K562 (cell line): ENCODE data around the gene KRTAP9-8.

ENCODE experiments used
- BCOR ChIP-seq: fragments of 450-650 bp; IDR thresholded peaks from 2 replicates; pipeline ENCODE4 v1.6.1; 2016
- CBX8 ChIP-seq: fragments of 200-600 bp; sonication (generic); IDR thresholded peaks from 2 replicates; pipeline ENCODE4 v1.6.1; 2012; ENCODE audit warnings: borderline replicate concordance, mixed run types, low read depth, mild to moderate bottlenecking, moderate library complexity, mixed read lengths, low read length, control low read depth, inconsistent platforms; ENCODE audit not compliant: poor library complexity, severe bottlenecking; ENCODE audit errors: extremely low read depth
- HDAC2 ChIP-seq: fragments of 450-650 bp; IDR thresholded peaks from 2 replicates; pipeline ENCODE4 v1.6.1; 2016; ENCODE audit warnings: mild to moderate bottlenecking
- MTA2 ChIP-seq: fragments of 450-650 bp; IDR thresholded peaks from 2 replicates; pipeline ENCODE4 v1.6.1; 2016; ENCODE audit warnings: low read depth
- RAD21 ChIP-seq, 2 experiments: fragments of 250-450 bp in 1 of 2; fragments of 450-650 bp in 1 of 2; sonication (Bioruptor Pico) in 1 of 2; formaldehyde crosslinking in 1 of 2; IDR thresholded peaks in 1 of 2; conservative IDR thresholded peaks in 1 of 2; 2 replicates each; pipeline versions ENCODE4 v1.4.0 to v1.8.0; 2020 to 2022; ENCODE audit warnings: mild to moderate bottlenecking in 2 of 2, moderate library complexity in 1 of 2
- ZNF311 ChIP-seq: fragments of 250-450 bp; sonication (Bioruptor Pico); IDR thresholded peaks from 2 replicates; pipeline ENCODE4 v1.4.0; 2020; ENCODE audit warnings: mild to moderate bottlenecking, moderate library complexity
- TF ChIP-seq, protein P1 (sequence below): fragments of 250-450 bp; sonication (Bioruptor Pico); IDR thresholded peaks from 2 replicates; pipeline ENCODE4 v1.5.0; 2021; ENCODE audit warnings: mild to moderate bottlenecking, borderline replicate concordance
- TF ChIP-seq, protein P2 (sequence below), 3 experiments: IDR thresholded peaks in 2 of 3; conservative IDR thresholded peaks in 1 of 3; 2 replicates each; pipeline ENCODE4 v1.5.1; 2011 to 2012; ENCODE audit warnings: low read length in 3 of 3, mild to moderate bottlenecking in 3 of 3, control low read depth in 2 of 3, improper control_type of control experiment in 1 of 3, inconsistent platforms in 1 of 3, low read depth in 1 of 3, mixed read lengths in 1 of 3, moderate library complexity in 1 of 3; ENCODE audit not compliant: insufficient read depth in 2 of 3
- TF ChIP-seq, protein P3 (sequence below): sonication (generic); formaldehyde crosslinking; IDR thresholded peaks from 2 replicates; pipeline ENCODE4 v1.9.0; 2022; ENCODE audit warnings: mild to moderate bottlenecking, missing genetic modification reagents

DNA sequence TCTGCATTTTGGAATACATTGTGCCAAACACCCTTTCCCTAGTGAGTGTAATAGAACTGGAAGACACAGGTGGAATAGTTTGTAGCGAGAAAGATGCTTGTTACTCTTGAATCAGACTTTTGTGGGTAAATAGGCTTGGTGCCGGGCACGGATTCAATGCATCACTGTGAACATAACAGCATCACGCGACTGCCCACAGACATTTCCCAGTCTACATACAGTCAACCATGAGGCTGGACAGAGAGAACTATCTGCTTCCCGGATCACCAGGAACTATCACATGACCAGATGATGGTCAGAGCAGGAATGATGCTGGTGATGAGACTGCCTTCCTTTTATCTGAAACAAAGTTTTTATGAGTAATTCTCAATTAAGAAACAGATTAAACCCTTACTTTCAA, 11.7 kb upstream of the KRTAP9-8 start:
- TF ChIP-seq, protein P1, sequence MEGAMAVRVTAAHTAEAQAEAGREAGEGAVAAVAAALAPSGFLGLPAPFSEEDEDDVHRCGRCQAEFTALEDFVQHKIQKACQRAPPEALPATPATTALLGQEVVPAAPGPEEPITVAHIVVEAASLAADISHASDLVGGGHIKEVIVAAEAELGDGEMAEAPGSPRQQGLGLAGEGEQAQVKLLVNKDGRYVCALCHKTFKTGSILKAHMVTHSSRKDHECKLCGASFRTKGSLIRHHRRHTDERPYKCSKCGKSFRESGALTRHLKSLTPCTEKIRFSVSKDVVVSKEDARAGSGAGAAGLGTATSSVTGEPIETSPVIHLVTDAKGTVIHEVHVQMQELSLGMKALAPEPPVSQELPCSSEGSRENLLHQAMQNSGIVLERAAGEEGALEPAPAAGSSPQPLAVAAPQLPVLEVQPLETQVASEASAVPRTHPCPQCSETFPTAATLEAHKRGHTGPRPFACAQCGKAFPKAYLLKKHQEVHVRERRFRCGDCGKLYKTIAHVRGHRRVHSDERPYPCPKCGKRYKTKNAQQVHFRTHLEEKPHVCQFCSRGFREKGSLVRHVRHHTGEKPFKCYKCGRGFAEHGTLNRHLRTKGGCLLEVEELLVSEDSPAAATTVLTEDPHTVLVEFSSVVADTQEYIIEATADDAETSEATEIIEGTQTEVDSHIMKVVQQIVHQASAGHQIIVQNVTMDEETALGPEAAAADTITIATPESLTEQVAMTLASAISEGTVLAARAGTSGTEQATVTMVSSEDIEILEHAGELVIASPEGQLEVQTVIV (CRISPR knock-in tag) = no peak
- no peak for TF ChIP-seq MTA2
- TF ChIP-seq, protein P2, sequence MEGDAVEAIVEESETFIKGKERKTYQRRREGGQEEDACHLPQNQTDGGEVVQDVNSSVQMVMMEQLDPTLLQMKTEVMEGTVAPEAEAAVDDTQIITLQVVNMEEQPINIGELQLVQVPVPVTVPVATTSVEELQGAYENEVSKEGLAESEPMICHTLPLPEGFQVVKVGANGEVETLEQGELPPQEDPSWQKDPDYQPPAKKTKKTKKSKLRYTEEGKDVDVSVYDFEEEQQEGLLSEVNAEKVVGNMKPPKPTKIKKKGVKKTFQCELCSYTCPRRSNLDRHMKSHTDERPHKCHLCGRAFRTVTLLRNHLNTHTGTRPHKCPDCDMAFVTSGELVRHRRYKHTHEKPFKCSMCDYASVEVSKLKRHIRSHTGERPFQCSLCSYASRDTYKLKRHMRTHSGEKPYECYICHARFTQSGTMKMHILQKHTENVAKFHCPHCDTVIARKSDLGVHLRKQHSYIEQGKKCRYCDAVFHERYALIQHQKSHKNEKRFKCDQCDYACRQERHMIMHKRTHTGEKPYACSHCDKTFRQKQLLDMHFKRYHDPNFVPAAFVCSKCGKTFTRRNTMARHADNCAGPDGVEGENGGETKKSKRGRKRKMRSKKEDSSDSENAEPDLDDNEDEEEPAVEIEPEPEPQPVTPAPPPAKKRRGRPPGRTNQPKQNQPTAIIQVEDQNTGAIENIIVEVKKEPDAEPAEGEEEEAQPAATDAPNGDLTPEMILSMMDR (IDR thresholded peaks at IDR 0.05 in 2 of 3, conservative IDR thresholded peaks at IDR 0.05 in 1 of 3; ENCODE audit: insufficient read depth in 2 of 3, low read depth in 1 of 3, low read length in 3 of 3) = no peak
- TF ChIP-seq, protein P3, sequence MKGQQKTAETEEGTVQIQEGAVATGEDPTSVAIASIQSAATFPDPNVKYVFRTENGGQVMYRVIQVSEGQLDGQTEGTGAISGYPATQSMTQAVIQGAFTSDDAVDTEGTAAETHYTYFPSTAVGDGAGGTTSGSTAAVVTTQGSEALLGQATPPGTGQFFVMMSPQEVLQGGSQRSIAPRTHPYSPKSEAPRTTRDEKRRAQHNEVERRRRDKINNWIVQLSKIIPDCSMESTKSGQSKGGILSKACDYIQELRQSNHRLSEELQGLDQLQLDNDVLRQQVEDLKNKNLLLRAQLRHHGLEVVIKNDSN (CRISPR knock-in tag) = no peak
- no peak for TF ChIP-seq CBX8
- TF ChIP-seq RAD21 (CRISPR knock-in tag; conservative IDR thresholded peaks at IDR 0.05 in 1 of 2, IDR thresholded peaks at IDR 0.05 in 1 of 2) = no peak
- no peak for TF ChIP-seq HDAC2
- no peak for TF ChIP-seq ZNF311 (CRISPR knock-in tag)
- no peak for TF ChIP-seq BCOR
